SU-DHL-6 (cell line): Measurements from ENCODE around the gene PSME4.
"Not testable (repeated sequence)": the region's sequence is repeated elsewhere in the genome, so short reads cannot be mapped to it uniquely, and the experiment has no call there.

ENCODE experiments used
- H2AFZ ChIP-seq: fragments of 200-600 bp; sonication (generic); 2 replicates; pipeline ENCODE4 v1.6.1; 2014; ENCODE audit warnings: low read depth, mild to moderate bottlenecking, moderate library complexity, mixed read lengths, antibody characterized with exemption, low read length; ENCODE audit not compliant: severe bottlenecking
- H3F3A ChIP-seq: fragments of 200-600 bp; shearing (Covaris generic); 2 replicates; pipeline ENCODE4 v1.6.0; 2016; ENCODE audit warnings: antibody characterized with exemption, mild to moderate bottlenecking; ENCODE audit not compliant: insufficient read depth
- H3K27ac ChIP-seq: fragments of 200-600 bp; sonication (generic); 2 replicates; pipeline ENCODE4 v1.5.1; 2016; ENCODE audit warnings: low read depth, mild to moderate bottlenecking, low read length, moderate library complexity, mixed read lengths
- H3K27me3 ChIP-seq: fragments of 200-600 bp; sonication (generic), shearing (Covaris generic); 2 replicates; pipeline ENCODE4 v1.6.0; 2014; ENCODE audit warnings: mild to moderate bottlenecking, low read length
- H3K36me3 ChIP-seq: fragments of 200-600 bp; sonication (generic); 2 replicates; pipeline ENCODE4 v1.6.1; 2014; ENCODE audit warnings: mild to moderate bottlenecking, low read length, mixed read lengths
- H3K4me2 ChIP-seq: fragments of 300-600, 200-600 bp; shearing (Covaris generic), sonication (generic); 2 replicates; pipeline ENCODE4 v1.6.0; 2014; ENCODE audit warnings: low read length, low read depth, mild to moderate bottlenecking; ENCODE audit not compliant: poor library complexity, severe bottlenecking
- H3K4me3 ChIP-seq: fragments of 200-600 bp; sonication (generic); 2 replicates; pipeline ENCODE4 v1.5.1; 2014; ENCODE audit warnings: antibody characterized with exemption, low read length, mild to moderate bottlenecking, mixed read lengths; ENCODE audit not compliant: insufficient read depth, poor library complexity, severe bottlenecking
- H3K79me2 ChIP-seq: fragments of 200-600 bp; sonication (generic); 2 replicates; pipeline ENCODE4 v1.6.1; 2014; ENCODE audit warnings: mild to moderate bottlenecking, low read length, moderate library complexity; ENCODE audit not compliant: insufficient read depth
- H3K9ac ChIP-seq: fragments of 200-600 bp; sonication (generic); 2 replicates; pipeline ENCODE4 v1.7.0; 2014; ENCODE audit warnings: mild to moderate bottlenecking, low read length
- H3K9me2 ChIP-seq: fragments of 200-600 bp; sonication (generic); replicated peaks from 2 replicates; pipeline ENCODE4 v1.6.1; 2014; ENCODE audit warnings: low read length; ENCODE audit not compliant: insufficient read depth
- H3K9me3 ChIP-seq: fragments of 200-600 bp; sonication (generic); 2 replicates; pipeline ENCODE4 v1.6.1; 2014; ENCODE audit warnings: low read length, mixed read lengths; ENCODE audit not compliant: insufficient read depth
- H4K20me1 ChIP-seq: fragments of 200-600 bp; sonication (generic); 2 replicates; pipeline ENCODE4 v1.6.1; 2014; ENCODE audit warnings: low read depth, mild to moderate bottlenecking, antibody characterized with exemption, low read length, moderate library complexity, mixed read lengths
- EZH2phosphoT487 ChIP-seq: fragments of 200-600 bp; sonication (generic), shearing (Covaris generic); conservative IDR thresholded peaks from 2 replicates; pipeline ENCODE4 v1.6.1; 2018; ENCODE audit warnings: mild to moderate bottlenecking, antibody characterized with exemption, low read length, moderate library complexity, mixed read lengths
- TF ChIP-seq, protein P1 (sequence below): fragments of 200-600 bp; sonication (generic); IDR thresholded peaks from one replicate; pipeline ENCODE4 v1.5.1; 2017; ENCODE audit warnings: antibody characterized with exemption, mild to moderate bottlenecking, low read length, moderate library complexity; ENCODE audit not compliant: insufficient read depth, poor library complexity, severe bottlenecking

PSME4 gene

GRCh38 chr2:53848062-53848461 is 122.7 kb downstream of the PSME4 start:
- Histone ChIP-seq H3F3A (peaks cover 17% of the 10 kb centered on the region; the same call in 1 of the 2 replicates), H3K79me2 (no peaks in the 10 kb centered on the region), H3K9me3 (no peaks in the 10 kb centered on the region), H3K9me2 (no peaks in the 10 kb centered on the region), H3K4me2 (no peak overlapping the region), H3K27me3 (no peaks in the 10 kb centered on the region), H4K20me1 (no peaks in the 10 kb centered on the region), H2AFZ (no peak overlapping the region), H3K9ac (no peak overlapping the region), H3K4me3 (no peak overlapping the region), H3K36me3 (0 out of 2 replicates have a peak, but pooled peaks cover 3% of the 10 kb centered on the region), H3K27ac (no peak overlapping the region)
- TF ChIP-seq EZH2phosphoT487: no peak
- TF ChIP-seq, protein P1, sequence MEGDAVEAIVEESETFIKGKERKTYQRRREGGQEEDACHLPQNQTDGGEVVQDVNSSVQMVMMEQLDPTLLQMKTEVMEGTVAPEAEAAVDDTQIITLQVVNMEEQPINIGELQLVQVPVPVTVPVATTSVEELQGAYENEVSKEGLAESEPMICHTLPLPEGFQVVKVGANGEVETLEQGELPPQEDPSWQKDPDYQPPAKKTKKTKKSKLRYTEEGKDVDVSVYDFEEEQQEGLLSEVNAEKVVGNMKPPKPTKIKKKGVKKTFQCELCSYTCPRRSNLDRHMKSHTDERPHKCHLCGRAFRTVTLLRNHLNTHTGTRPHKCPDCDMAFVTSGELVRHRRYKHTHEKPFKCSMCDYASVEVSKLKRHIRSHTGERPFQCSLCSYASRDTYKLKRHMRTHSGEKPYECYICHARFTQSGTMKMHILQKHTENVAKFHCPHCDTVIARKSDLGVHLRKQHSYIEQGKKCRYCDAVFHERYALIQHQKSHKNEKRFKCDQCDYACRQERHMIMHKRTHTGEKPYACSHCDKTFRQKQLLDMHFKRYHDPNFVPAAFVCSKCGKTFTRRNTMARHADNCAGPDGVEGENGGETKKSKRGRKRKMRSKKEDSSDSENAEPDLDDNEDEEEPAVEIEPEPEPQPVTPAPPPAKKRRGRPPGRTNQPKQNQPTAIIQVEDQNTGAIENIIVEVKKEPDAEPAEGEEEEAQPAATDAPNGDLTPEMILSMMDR: no peak

DNA sequence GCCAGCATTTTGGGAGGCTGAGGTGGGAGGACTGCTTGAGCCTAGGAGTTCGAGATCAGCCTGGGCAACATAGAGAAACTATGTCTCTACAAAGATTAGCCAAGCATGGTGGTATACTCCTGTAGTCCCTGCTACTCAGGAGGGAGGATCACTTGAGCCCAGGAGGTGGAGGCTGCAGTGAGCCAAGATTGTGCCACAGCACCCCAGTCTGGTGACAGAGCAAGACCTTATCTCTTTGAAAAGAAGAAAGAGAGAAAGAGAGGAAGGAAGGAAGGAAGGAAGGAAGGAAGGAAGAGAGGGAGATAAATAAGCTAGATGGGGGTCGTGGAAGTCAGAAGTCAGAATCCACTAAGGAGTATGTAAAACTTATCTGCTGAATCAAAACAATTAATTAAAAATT is 127.2 kb downstream of the PSME4 start:
- Histone ChIP-seq H2AFZ (no peak overlapping the region), H3F3A (peaks cover 17% of the 10 kb centered on the region; the same call in 1 of the 2 replicates), H3K79me2 (no peaks in the 10 kb centered on the region), H3K4me2 (no peak overlapping the region), H3K27me3 (no peaks in the 10 kb centered on the region), H3K27ac (no peak overlapping the region), H4K20me1 (no peaks in the 10 kb centered on the region), H3K9ac (no peak overlapping the region), H3K36me3 (no peaks in the 10 kb centered on the region), H3K4me3 (no peak overlapping the region), H3K9me3 (no peaks in the 10 kb centered on the region), H3K9me2 (no peaks in the 10 kb centered on the region)
- TF ChIP-seq, protein P1: no peak
- no peak for TF ChIP-seq EZH2phosphoT487

DNA sequence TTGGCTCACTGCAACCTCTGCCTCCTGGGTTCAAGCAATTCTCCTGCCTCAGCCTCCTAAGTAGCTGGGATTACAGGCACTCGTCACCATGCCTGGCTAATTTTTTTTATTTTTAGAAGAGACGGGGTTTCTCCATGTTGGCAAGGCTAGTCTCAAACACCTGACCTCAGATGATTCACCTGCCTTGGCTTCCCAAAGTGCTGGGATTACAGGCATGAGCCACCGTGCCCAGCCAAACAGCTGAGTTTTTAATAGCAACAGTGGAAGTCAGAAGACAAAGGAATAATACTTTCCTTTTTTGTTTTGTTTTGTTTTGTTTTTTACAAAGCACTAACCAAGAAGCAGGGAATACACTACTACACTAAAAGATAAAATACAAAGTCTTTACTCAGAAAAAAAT is 127.9 kb downstream of the PSME4 start:
- TF ChIP-seq, protein P1: no peak
- no peak for TF ChIP-seq EZH2phosphoT487
- H3K9ac ChIP-seq: no peak overlapping the region
- no peak overlapping the region for H2AFZ ChIP-seq
- H3K79me2 ChIP-seq: no peaks in the 10 kb centered on the region
- H4K20me1 ChIP-seq: no peaks in the 10 kb centered on the region
- H3K4me2 ChIP-seq: no peak overlapping the region
- no peak overlapping the region for H3K27ac ChIP-seq
- H3F3A ChIP-seq: peaks cover 17% of the 10 kb centered on the region; the same call in 1 of the 2 replicates
- no peaks in the 10 kb centered on the region for H3K9me3 ChIP-seq
- no peak overlapping the region for H3K4me3 ChIP-seq
- no peaks in the 10 kb centered on the region for H3K27me3 ChIP-seq
- no peaks in the 10 kb centered on the region for H3K9me2 ChIP-seq
- no peaks in the 10 kb centered on the region for H3K36me3 ChIP-seq

DNA sequence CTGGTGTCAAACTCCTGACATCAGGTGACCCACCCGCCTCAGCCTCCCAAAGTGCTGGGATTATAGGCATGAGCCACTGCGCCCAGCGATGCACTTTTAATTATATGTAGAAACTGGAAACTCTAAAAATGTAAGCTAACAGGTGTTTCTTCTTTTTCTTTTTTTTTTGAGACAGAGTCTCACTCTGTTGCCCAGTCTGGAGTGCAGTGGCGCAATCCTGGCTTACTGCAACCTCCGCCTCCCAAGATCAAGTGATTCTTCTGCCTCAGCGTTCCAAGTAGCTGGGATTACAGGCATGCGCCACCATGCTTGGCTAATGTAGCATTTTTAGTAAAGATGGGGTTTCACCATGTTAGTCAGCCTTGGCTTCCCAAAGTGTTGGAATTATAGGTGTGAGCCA is 129.1 kb downstream of the PSME4 start:
- not testable (repeated sequence) for H3K9me3 ChIP-seq, H3K4me3 ChIP-seq, H3K9me2 ChIP-seq

More for the DNA sequence above, 129.1 kb downstream of the PSME4 start:
- H3K36me3 ChIP-seq, H3K27me3 ChIP-seq, H4K20me1 ChIP-seq, H3K27ac ChIP-seq, H3K4me2 ChIP-seq, H3K9ac ChIP-seq, H2AFZ ChIP-seq, H3K79me2 ChIP-seq: not testable (repeated sequence)
- H3F3A ChIP-seq: peaks cover 16% of the 10 kb centered on the region; the same call in 1 of the 2 replicates
